Activated CD8-positive, alpha-beta memory T cell treated with anti-CD3 and anti-CD28 coated beads, Interleukin-2, amount 50 U/mL, for 24 hours (primary cell): Measurements from ENCODE around the gene PAPPA2.

ENCODE experiments used
- DNase-seq: peaks from one replicate; pipeline ENCODE4 v3.0.0-alpha.2; 2020; ENCODE audit errors: extremely low read depth

The PAPPA2 gene

GRCh38 chr1:176767714-176768136 lies 304.8 kb downstream of the PAPPA2 start:
- no peak for DNase-seq

GRCh38 chr1:176768532-176768931 lies 305.6 kb downstream of the PAPPA2 start:
- no peak for DNase-seq

DNA sequence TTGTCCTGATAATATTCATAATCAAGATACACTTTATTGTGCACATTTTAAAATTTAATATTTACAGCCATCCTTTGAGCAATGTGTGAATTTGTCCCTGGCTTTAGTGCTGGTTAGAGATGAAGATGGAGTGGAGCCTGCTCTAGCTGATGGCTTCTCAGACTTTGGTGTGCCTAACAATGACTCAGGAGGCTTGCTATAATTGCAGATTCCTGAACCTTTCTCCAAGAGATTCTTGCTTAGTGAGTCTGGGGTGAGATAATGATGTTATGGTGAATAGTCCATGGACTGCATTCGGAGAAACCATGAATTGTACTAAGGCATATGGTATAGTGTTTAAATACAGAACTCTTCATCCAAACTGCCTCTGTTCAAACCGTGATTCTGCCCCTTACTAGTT lies 307.1 kb downstream of the PAPPA2 start:
- no peak for DNase-seq

- DNase-seq, result no peak
Observed at GRCh38 chr1:176773038-176773437, 310.1 kb downstream of the PAPPA2 start.

DNA sequence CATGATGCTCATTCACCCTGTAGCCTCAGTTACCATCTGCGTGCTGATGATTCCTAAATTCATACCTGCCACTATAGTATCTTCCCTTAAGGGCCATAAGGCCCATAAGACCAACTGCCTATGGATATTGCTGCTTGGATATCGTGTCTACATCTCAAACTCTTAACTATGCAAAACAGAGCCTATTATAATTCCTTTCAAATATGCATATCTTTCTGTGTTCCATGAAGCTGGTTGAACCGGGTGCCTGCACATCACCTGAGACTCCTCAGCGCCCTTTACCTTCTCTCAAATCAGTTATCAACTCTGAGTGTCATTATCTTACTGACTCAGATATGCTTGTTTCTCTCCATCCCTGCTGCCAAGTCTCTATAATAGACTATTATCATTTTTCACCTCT lies 311.2 kb downstream of the PAPPA2 start:
- DNase-seq, result no peak

GRCh38 chr1:176775378-176775777 lies 312.4 kb downstream of the PAPPA2 start:
- no peak for DNase-seq

GRCh38 chr1:176775996-176776395 lies 313.0 kb downstream of the PAPPA2 start:
- no peak for DNase-seq

DNA sequence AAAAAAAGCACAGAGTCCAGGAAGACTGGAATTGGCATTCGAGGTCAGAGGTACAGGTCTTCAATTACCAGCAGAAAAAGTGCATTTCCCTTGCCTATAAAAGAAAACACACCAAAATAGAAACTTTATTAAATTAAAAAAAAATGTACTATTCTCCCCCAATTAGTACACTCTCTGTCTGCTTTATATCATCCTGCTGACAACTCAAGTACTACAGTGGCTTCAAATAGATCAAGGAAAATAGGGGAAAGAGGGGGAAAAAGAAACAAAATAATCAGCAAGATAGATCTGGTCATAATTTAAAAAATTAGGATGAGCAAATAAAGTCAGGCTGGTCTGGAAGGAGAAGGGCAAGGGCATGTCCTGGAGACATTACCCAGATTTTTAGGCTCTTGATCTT lies 315.1 kb downstream of the PAPPA2 start:
- no peak for DNase-seq

DNA sequence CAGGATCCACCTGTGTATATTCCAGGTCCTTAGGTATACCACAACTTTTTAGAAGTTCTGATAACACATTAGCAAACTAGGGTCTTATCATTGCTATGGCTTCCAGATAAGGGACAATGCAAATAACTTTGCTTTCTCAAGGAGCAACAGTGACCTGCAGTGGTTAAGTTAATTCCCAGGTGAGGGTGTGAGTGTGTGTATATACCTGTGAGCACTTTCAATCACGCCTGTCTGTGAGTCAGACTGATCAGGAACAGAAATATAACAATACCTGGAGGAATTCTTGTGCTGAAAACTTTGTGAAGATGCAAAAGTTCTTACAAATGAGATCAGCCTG lies 317.0 kb downstream of the PAPPA2 start:
- no peak for DNase-seq

DNA sequence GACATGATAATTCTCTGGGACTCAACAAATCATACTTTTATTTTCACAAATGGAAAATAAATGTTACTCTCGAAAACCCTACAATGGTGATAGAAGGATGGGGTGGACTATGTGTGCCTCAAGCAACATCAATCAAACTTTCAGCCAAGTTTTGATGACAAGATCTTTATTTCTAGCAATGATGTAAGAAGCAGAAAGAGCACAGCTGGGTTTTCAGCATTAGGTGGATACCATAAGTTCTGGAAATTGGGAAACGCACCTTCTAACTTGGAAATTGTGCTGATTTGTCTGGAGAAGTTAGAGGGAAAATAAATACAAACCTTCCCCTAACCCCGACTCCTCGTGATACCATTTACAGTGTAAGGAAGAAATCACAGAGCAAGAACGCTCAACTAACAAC lies 320.3 kb downstream of the PAPPA2 start:
- DNase-seq, result no peak

GRCh38 chr1:176785056-176785455 lies 322.1 kb downstream of the PAPPA2 start:
- no peak for DNase-seq

DNA sequence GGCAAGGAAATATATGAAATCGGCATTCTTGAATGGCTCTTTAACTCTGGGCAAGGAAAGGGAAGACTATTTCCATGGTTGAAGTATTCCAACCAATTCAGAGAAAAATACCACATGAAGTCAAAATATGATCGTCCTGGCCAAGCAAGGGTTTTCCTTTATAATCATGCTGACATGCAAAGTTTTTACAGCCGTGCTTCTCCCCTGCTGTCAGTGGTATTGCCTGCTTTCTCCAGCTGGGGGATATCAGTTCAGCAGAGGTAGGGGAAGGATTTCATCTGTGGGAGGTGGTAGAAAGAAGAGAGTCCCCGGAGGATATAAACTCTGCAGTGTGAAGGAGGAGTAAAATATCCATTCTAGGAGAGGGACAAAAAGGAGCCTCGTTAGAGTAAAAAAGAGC lies 322.8 kb downstream of the PAPPA2 start:
- DNase-seq, result no peak

DNA sequence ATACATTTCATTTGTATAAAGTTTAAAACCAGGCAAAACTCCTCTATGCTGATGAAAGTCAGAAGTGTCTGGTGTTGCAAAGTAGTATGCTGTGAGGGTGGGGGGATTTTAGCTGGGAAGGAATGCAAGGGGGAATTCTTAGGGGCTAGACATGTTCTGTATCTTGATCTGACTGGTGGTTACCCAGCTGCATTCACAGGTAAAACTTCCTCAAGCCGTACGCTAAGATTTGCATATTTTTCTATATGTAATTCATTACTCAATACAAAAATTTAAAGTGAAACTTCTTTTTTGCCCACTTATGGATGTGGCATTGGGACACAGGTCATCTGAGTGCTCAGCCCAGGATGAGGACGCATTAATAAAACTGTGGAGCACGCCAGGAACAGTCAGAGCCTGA lies 323.3 kb downstream of the PAPPA2 start:
- DNase-seq, result no peak

DNA sequence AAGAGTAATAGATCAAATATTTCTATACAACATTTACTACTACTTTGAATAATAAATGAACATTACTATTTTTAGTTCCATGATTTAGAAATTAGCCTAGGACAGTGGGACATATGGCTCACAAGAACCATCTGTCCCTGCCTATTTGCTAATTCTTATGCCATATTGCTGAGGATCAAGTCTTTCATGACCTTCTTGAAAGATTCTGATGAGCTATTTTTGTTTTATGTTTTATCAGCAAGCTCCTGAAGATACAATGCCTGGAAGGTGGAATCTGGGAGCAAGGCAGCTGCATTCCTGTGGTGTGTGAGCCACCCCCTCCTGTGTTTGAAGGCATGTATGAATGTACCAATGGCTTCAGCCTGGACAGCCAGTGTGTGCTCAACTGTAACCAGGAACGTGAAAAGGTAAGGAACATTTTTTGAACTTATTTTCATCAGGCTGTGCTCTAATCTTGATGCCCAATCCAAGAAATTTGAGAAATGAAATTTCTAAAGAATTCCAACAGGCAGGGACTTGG lies 326.7 kb downstream of the PAPPA2 start:
- DNase-seq, result no peak

- DNase-seq, result no peak
Observed at GRCh38 chr1:176790786-176791185, 327.8 kb downstream of the PAPPA2 start.

DNA sequence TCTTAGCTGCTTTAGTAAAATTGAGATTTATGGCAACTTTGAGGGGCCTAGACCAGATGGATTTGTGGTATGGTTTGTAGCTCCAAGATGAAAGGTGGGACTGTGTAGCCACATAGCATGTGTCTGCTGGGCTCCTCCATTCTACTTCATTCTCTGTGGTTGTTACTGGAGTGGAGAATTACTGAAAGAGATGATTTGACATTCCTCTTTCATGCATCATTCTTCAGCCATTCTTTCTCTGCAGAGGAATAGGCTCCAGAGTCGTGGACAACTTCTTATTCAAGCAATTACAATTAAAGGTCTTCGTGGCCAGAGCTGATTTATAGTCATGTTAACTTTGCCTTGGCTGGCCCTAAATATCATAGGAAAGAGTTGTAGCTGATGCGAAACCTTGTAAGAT lies 328.9 kb downstream of the PAPPA2 start:
- no peak for DNase-seq

DNA sequence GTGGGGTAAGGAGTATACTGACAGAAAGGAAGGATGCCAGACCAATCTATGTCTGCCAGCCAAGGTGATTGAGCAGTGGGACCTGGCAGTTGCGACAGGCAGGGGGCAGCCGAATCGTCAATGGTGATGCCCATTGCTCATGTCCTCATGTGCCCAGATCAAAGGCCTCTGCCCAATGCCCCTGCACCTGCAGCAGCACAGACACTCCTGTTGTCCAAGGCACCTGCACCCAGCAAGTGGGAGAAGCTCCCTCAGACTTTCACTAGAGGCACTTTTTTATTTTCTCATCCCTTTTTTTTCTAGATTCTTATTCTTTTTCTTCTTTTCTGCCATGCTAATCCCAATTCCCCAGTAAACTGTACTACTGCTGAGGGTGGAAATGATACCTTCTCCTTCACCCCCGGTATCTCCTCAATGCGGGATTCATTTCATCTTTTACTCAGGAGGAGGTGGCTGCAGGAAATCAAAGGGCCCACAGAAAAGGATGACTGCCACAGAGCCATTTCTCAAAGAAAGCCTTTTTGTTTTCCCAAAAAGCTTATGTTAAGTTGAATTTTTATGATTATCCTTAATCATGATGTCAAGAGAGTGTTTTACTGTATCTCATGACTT lies 332.0 kb downstream of the PAPPA2 start:
- no peak for DNase-seq

DNA sequence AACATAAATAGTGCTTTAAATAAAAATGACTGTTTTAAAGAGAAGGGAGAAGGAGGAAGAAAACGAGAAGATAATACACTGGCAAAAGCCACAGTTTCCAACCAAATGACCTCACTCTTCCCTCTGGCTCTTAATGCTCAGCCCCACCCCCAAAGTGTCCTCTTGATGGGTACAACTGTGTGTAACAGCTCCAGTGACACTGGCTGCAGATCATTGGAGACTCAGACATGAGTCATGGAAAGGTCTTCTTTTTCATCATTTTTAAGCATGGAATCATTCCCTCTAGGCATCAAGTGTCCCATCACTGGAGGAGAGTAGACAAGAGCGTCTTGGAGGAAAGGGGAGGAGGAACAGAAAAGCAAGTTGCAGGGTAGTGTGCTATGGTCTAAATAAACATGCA lies 333.0 kb downstream of the PAPPA2 start:
- DNase-seq, result no peak

DNA sequence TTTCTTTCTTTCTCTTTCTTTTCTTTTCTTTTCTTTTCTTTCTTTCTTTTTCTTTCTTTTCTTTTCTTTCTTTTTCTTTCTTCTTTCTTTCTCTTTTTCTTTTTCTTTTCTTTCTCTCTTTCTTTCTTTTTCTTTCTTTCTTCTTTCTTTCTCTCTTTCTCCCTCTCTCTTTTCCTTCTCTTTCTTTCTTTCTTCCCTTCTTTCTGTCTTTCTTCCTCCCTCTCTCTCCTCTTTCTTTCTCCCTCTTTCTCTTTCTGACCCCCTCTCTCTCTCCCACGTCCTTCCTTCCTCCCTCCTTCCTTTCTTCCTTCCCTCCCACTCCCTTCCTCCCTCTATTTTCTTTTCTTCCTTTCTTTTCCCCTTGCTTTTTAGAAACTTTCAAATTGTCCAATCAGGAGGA lies 333.6 kb downstream of the PAPPA2 start:
- no peak for DNase-seq

GRCh38 chr1:176799327-176799726 lies 336.4 kb downstream of the PAPPA2 start:
- DNase-seq, result no peak

GRCh38 chr1:176800978-176801513 lies 338.1 kb downstream of the PAPPA2 start:
- DNase-seq, result no peak

DNA sequence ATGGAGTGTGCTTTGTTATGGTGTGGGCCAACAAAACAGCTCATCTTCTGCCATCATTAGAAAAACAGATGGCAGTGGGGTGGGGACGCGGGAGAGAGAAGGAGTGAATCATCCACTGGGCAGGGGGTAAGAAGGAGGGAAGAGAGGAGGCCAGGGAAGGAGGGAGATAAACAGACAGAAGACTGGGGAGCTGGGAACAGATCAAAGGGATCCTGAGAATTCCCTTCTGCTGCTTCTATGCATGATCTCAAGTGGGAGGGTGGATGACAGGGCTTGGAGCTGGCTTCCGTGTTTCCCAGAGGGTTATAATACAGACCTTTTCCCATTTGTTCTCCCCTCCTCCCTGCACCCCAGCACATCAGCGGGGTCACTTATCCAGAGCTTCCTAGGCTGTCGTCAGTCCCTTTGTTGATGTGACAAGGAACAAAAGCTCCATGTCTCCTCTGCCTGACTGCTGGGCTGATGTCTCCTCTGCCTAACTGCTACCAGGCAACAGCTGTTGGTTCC lies 338.6 kb downstream of the PAPPA2 start:
- no peak for DNase-seq

GRCh38 chr1:176802316-176802715 lies 339.3 kb downstream of the PAPPA2 start:
- no peak for DNase-seq

GRCh38 chr1:176803042-176803441 lies 340.1 kb downstream of the PAPPA2 start:
- DNase-seq, result no peak
